GM10266 (cell line): ENCODE data around the gene CYB5RL.

Source experiments
- DNase-seq: peaks from one replicate; pipeline ENCODE4 v3.0.0; 2012; ENCODE audit errors: extremely low spot score
- TF ChIP-seq, protein P1 (sequence below): IDR thresholded peaks from 2 replicates; pipeline ENCODE4 v1.5.1; 2012; ENCODE audit warnings: mild to moderate bottlenecking, low read depth; ENCODE audit not compliant: control insufficient read depth, insufficient read depth; ENCODE audit errors: missing control alignments

CYB5RL gene

GRCh38 chr1:54188291-54188690 lies 11.5 kb downstream of the CYB5RL start:
- DNase-seq = no peak
- TF ChIP-seq, protein P1, sequence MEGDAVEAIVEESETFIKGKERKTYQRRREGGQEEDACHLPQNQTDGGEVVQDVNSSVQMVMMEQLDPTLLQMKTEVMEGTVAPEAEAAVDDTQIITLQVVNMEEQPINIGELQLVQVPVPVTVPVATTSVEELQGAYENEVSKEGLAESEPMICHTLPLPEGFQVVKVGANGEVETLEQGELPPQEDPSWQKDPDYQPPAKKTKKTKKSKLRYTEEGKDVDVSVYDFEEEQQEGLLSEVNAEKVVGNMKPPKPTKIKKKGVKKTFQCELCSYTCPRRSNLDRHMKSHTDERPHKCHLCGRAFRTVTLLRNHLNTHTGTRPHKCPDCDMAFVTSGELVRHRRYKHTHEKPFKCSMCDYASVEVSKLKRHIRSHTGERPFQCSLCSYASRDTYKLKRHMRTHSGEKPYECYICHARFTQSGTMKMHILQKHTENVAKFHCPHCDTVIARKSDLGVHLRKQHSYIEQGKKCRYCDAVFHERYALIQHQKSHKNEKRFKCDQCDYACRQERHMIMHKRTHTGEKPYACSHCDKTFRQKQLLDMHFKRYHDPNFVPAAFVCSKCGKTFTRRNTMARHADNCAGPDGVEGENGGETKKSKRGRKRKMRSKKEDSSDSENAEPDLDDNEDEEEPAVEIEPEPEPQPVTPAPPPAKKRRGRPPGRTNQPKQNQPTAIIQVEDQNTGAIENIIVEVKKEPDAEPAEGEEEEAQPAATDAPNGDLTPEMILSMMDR = no peak

- no peak for DNase-seq
- TF ChIP-seq, protein P1 = no peak
These were observed 13.8 kb downstream of the CYB5RL start for GRCh38 chr1:54186056-54186455.

GRCh38 chr1:54180701-54181360 lies 19.0 kb downstream of the CYB5RL start:
- no peak for DNase-seq
- TF ChIP-seq, protein P1 = no peak

DNA sequence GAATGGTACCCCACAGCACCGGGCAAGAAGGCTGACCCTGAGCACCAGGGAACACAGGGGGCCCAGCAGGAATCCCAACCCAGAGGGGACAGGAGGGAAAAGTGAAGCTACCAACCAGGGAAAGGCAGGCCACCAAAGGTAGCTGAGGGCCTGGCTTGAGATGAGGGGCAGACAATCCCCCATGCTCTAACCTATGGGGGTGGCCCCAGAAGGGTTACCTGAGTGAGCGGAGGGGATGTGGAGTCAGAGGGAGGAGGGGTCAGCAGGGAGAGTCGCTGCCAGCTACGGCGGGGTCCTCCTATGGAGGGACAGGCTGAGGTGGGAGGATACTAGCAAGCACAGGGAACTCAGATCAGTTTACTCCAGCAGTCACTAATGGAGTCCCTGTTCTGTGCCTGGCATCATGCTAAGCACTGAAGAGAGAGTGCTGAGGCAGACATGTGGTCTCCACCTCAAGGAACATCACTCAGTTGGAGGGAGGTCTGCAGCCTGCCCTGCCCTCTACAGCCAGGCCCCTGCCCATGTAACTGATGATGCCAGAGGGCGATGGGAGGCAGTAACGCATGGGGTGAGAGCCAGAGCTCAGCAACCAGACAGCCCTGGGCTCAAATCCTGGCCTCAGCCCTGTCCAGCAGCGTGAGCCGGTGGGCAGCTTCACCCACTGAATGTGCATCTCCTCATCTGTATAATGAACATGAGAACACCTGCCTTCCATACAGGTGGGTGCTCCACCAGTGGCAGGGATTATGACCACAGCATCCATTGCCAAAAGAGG lies 21.3 kb downstream of the CYB5RL start:
- no peak for DNase-seq
- TF ChIP-seq, protein P1 = no peak

DNA sequence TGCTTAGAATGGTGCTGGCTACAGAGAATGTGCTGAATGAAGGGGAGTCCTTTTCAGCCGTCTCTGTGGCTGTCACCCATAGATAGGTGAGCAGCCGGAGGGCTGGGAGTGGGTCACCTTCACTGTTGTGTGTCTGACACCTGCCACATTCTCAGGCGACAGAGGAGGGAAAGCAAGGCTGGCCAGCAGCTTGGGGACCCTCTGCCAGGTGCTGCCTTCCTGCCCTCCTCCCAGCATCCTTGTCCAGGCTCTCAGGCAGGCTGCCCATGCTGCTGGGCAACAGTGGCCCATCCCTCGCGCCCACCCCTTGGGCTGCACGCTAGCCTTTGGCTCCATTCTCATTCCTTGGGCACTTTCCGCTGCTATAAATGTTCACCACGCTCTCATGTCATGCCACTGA lies 22.1 kb downstream of the CYB5RL start:
- TF ChIP-seq, protein P1 = no peak

GRCh38 chr1:54176621-54177327 lies 23.1 kb downstream of the CYB5RL start:
- no peak for DNase-seq
- TF ChIP-seq, protein P1 = no peak

More for the DNA sequence above, 22.1 kb downstream of the CYB5RL start:
- no peak for DNase-seq
